Sigmoid colon (tissue), 4 donors: Measurements from ENCODE around the gene PLEKHA8.

Experiments
- EP300 ChIP-seq, 4 donors: sonication (generic); formaldehyde crosslinking; IDR thresholded peaks; one replicate each; pipeline ENCODE4 v1.6.1; 2017; ENCODE audit warnings: antibody characterized with exemption in 4 of 4
- POLR2A ChIP-seq, 2 donors: fragments of 450-650 bp; IDR thresholded peaks; one replicate each; pipeline ENCODE4 v1.6.1; 2016; ENCODE audit warnings: antibody characterized with exemption in 2 of 2, mild to moderate bottlenecking in 2 of 2, moderate library complexity in 2 of 2
- TF ChIP-seq, protein P1 (sequence below), 4 experiments: fragments of 450-650 bp in 3 of 4; fragments of 200-600 bp in 1 of 4; IDR thresholded peaks; one replicate each; pipeline ENCODE4 v1.5.1; 2016 to 2019; ENCODE audit warnings: antibody characterized with exemption in 4 of 4, mild to moderate bottlenecking in 3 of 4, moderate library complexity in 2 of 4

DNA sequence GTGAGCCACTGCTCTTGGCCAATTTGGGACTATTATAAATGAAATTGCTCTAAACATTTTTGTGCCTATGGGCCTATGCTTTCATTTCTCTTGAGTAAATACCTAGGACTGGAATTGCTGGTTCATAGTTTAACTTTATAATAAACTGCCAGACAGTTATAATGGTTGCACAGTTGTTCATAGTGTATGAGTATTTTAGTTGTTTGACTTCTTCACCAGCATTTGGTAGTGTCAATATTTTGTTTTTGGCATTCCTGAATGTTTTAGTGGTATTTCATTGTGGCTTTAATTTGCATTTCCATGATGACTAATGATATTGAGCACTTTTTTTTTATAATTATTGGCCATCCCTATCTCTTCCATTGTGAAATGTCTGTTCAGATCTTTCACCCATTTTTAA is 29.5 kb downstream of the PLEKHA8 start:
- TF ChIP-seq, protein P1, sequence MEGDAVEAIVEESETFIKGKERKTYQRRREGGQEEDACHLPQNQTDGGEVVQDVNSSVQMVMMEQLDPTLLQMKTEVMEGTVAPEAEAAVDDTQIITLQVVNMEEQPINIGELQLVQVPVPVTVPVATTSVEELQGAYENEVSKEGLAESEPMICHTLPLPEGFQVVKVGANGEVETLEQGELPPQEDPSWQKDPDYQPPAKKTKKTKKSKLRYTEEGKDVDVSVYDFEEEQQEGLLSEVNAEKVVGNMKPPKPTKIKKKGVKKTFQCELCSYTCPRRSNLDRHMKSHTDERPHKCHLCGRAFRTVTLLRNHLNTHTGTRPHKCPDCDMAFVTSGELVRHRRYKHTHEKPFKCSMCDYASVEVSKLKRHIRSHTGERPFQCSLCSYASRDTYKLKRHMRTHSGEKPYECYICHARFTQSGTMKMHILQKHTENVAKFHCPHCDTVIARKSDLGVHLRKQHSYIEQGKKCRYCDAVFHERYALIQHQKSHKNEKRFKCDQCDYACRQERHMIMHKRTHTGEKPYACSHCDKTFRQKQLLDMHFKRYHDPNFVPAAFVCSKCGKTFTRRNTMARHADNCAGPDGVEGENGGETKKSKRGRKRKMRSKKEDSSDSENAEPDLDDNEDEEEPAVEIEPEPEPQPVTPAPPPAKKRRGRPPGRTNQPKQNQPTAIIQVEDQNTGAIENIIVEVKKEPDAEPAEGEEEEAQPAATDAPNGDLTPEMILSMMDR (IDR thresholded peaks at IDR 0.05) = no peak
- TF ChIP-seq POLR2A (IDR thresholded peaks at IDR 0.05) (no peak), EP300 (IDR thresholded peaks at IDR 0.05) (no peak)
